ACC112 (cell line): ENCODE results near the gene DEGS1.

Experiments used
- H2AFZ ChIP-seq: fragments of 200-600 bp; sonication (generic); one replicate; pipeline ENCODE4 v1.6.0; 2017; ENCODE audit warnings: antibody characterized with exemption, low read length; ENCODE audit not compliant: unreplicated experiment
- H3K27ac ChIP-seq: fragments of 200-600 bp; sonication (generic); 2 replicates; pipeline ENCODE4 v1.5.1; 2014; ENCODE audit warnings: low read depth, mild to moderate bottlenecking, antibody characterized with exemption, low read length, moderate library complexity
- H3K27me3 ChIP-seq: fragments of 200-600 bp; sonication (generic); 2 replicates; pipeline ENCODE4 v1.6.1; 2014; ENCODE audit warnings: mild to moderate bottlenecking, antibody characterized with exemption, low read length, moderate library complexity, mixed read lengths; ENCODE audit not compliant: insufficient read depth
- H3K36me3 ChIP-seq: fragments of 200-600 bp; sonication (generic); 2 replicates; pipeline ENCODE4 v1.6.1; 2016; ENCODE audit warnings: mild to moderate bottlenecking, antibody characterized with exemption, low read length, moderate library complexity, mixed read lengths; ENCODE audit not compliant: insufficient read depth
- H3K4me1 ChIP-seq: fragments of 200-600 bp; sonication (generic); one replicate; pipeline ENCODE4 v1.6.1; 2016; ENCODE audit warnings: low read length, mixed read lengths; ENCODE audit not compliant: insufficient read depth, unreplicated experiment, control insufficient read depth
- H3K4me3 ChIP-seq: fragments of 200-600 bp; sonication (generic); 2 replicates; pipeline ENCODE4 v1.5.1; 2014; ENCODE audit warnings: mild to moderate bottlenecking, low read depth, low read length
- H3K79me2 ChIP-seq: fragments of 200-600 bp; sonication (generic); one replicate; pipeline ENCODE4 v1.6.0; 2016; ENCODE audit warnings: low read length; ENCODE audit not compliant: control insufficient read depth, unreplicated experiment, insufficient read depth

DEGS1 gene

DNA sequence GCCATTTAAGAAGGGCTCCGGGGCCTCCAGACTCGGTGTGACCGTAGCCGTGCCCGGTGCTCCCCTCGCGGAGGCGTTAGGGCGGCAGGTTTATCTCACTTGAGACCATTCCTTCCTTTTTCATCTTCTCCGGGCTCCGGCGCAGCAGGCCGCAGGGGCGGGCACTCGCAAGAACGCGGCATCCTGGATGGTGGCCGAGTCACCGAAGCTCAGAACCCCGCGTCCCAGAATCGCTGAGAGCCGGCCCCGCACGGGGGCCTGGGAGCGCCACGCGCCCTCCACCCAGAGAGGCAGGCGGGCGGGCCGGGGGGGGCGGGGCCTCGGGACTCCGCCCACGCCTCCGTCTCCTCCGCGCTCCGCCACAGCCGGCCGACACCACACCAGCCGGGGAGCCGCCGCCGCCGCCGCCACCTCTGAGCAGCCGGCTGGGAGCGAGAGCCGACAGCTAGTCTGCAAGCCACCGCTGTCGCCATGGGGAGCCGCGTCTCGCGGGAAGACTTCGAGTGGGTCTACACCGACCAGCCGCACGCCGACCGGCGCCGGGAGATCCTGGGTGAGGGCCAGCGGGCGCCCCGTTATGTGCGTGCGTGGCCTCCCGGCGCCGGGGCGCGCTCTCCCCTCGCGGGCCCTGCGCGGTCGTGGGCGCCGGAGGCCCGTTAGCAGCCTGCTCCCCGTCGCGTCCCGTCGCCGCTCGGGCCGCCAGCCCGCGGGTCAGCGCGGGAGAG is at the start of gene DEGS1:
Gene DEGS1 (plus strand): TSS at position 375 of the 725 bp plus-strand sequence. CDS start 97 bp downstream, at position 472.
- Histone ChIP-seq H3K36me3 (no peaks in the 10 kb centered on the region; the same call in 1 of the 2 replicates), H3K27ac (peak within 1 kb of the TSS; percentile 76), H3K27me3 (no peaks in the 10 kb centered on the region), H3K4me1 (peaks cover 17% of the 10 kb centered on the region), H3K79me2 (peaks cover 51% of the 10 kb centered on the region), H2AFZ (peak within 1 kb of the TSS; percentile 87), H3K4me3 (peak within 1 kb of the TSS; percentile 87)

DNA sequence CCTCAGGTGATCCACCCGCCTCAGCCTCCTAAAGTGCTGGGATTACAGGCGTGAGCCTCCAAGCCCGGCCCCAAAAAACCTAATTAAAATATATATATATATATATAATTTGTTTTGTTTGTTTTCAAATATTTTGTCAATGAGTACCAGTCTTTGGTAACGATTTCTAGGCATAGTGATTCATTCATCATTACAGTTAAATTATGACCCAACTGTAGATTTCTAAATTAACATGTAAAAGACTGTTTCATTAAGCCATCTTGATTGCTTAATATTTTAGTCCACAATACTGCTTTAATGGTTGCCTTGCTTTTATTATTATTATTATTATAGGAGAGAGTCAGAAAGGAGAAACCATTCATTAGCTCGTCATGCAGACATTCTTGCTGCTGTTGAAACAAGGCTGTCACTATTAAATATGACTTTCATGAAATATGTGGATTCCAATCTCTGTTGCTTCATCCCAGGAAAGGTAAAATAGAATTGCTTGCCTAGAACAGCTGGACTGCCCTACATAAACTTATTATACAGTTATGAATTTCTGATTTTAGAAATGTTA is 49.2 kb upstream of the DEGS1 start:
- no peaks in the 10 kb centered on the region for H3K4me1 ChIP-seq

DNA sequence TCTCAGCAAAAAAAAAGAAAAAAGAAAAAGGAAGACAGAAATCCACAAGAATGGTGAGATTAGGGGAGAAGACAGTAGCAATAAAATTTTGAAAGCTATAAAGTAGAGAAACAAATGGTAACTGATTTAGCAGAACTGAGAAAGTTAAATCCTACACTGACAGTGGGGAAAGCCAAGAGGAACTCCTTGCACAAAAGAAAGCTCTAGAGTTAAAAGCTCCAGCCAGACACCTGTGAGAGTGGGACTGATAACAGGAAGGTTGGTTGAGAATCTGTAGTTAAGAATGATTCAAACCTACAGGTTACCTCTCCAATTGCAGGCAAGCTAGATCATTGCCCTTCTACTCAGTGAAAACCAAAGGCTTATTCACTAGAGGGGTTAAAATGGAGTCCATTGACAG is 45.5 kb upstream of the DEGS1 start:
- peaks cover 12% of the 10 kb centered on the region for H3K36me3 ChIP-seq

More for the DNA sequence above, 49.2 kb upstream of the DEGS1 start:
- Histone ChIP-seq H3K27ac (no peak overlapping the region), H2AFZ (no peak overlapping the region), H3K79me2 (peaks cover 7% of the 10 kb centered on the region), H3K4me3 (no peak overlapping the region), H3K36me3 (peaks cover 25% of the 10 kb centered on the region), H3K27me3 (no peaks in the 10 kb centered on the region)

DNA sequence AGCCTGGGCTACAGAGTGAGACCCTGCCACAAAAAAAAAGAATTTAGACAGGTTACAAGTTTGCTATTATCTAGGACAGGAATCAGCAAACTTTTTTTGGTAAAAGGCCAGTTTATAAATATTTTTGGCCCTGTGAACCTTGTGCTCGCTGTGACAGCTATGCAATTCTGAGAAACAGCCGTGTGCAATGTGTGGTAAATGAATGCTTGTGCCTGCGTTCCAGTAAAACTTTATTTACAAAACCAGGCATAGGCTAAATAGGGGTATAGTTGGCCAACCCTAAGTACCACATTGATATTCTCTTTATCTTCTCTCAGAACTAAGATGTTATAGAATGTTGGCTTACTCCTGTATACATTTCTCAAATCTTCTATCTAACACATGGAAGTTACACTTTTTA is 44.8 kb upstream of the DEGS1 start:
- Histone ChIP-seq H3K27ac (no peak overlapping the region), H2AFZ (no peak overlapping the region)

More for the DNA sequence above, 45.5 kb upstream of the DEGS1 start:
- no peak overlapping the region for H3K4me3 ChIP-seq
- no peak overlapping the region for H2AFZ ChIP-seq
- no peaks in the 10 kb centered on the region for H3K79me2 ChIP-seq
- no peaks in the 10 kb centered on the region for H3K4me1 ChIP-seq
- H3K27ac ChIP-seq: no peak overlapping the region
- H3K27me3 ChIP-seq: no peaks in the 10 kb centered on the region

GRCh38 chr1:224141693-224142092 is 41.3 kb upstream of the DEGS1 start:
- no peaks in the 10 kb centered on the region for H3K27me3 ChIP-seq
- H3K36me3 ChIP-seq: peaks cover 12% of the 10 kb centered on the region; the same call in 1 of the 2 replicates
- no peaks in the 10 kb centered on the region for H3K4me1 ChIP-seq
- no peaks in the 10 kb centered on the region for H3K79me2 ChIP-seq
- no peak overlapping the region for H3K27ac ChIP-seq
- H3K4me3 ChIP-seq: no peak overlapping the region
- H2AFZ ChIP-seq: no peak overlapping the region

More for the DNA sequence above, 44.8 kb upstream of the DEGS1 start:
- Histone ChIP-seq H3K79me2 (no peaks in the 10 kb centered on the region), H3K4me3 (no peak overlapping the region), H3K27me3 (no peaks in the 10 kb centered on the region), H3K4me1 (no peaks in the 10 kb centered on the region), H3K36me3 (peaks cover 12% of the 10 kb centered on the region)

- no peak overlapping the region for H2AFZ ChIP-seq
- H3K27ac ChIP-seq: no peak overlapping the region
- H3K79me2 ChIP-seq: no peaks in the 10 kb centered on the region
- no peaks in the 10 kb centered on the region for H3K4me1 ChIP-seq
- H3K27me3 ChIP-seq: no peaks in the 10 kb centered on the region
- H3K4me3 ChIP-seq: no peak overlapping the region
- H3K36me3 ChIP-seq: 0 out of 2 replicates have a peak, but pooled peaks cover 4% of the 10 kb centered on the region
Measured at GRCh38 chr1:224149709-224150108, 33.3 kb upstream of the DEGS1 start.

DNA sequence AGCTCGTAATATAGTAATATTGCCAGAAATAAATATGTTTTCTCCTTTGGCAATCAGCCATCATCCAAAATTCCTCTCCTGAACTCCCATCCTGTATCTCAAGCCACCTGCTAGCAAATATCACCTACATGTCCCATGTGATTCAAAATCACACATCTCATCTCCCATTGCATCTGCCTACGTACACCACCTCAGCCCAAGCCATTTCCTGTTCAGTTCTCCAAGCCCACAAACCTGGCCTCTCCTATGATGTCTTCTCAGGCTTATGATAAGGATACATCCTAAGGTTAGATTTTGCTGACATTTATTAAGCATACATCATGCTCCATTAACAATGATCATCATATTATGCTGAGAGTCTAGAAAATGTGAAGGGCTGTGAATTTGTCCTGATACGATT is 31.9 kb upstream of the DEGS1 start:
- H3K27ac ChIP-seq: no peak overlapping the region
- no peak overlapping the region for H3K4me3 ChIP-seq
- H3K36me3 ChIP-seq: no peaks in the 10 kb centered on the region
- H2AFZ ChIP-seq: no peak overlapping the region
- no peaks in the 10 kb centered on the region for H3K4me1 ChIP-seq
- H3K79me2 ChIP-seq: no peaks in the 10 kb centered on the region
- no peaks in the 10 kb centered on the region for H3K27me3 ChIP-seq

- H3K27ac ChIP-seq: no peak overlapping the region
- H3K4me3 ChIP-seq: no peak overlapping the region
- H3K27me3 ChIP-seq: no peaks in the 10 kb centered on the region
- H3K79me2 ChIP-seq: no peaks in the 10 kb centered on the region
- H3K36me3 ChIP-seq: peaks cover 3% of the 10 kb centered on the region; the same call in 1 of the 2 replicates
- H2AFZ ChIP-seq: no peak overlapping the region
- H3K4me1 ChIP-seq: no peaks in the 10 kb centered on the region
Measured at GRCh38 chr1:224157316-224157715, 25.7 kb upstream of the DEGS1 start.

- H3K27me3 ChIP-seq: no peaks in the 10 kb centered on the region
- no peaks in the 10 kb centered on the region for H3K4me1 ChIP-seq
- no peak overlapping the region for H3K4me3 ChIP-seq
- no peak overlapping the region for H2AFZ ChIP-seq
- H3K27ac ChIP-seq: no peak overlapping the region
- H3K36me3 ChIP-seq: peaks cover 3% of the 10 kb centered on the region; the same call in 1 of the 2 replicates
- no peaks in the 10 kb centered on the region for H3K79me2 ChIP-seq
Measured at GRCh38 chr1:224159541-224159940, 23.5 kb upstream of the DEGS1 start.

- no peak overlapping the region for H3K27ac ChIP-seq
- H3K4me3 ChIP-seq: no peak overlapping the region
- H3K4me1 ChIP-seq: no peaks in the 10 kb centered on the region
- no peaks in the 10 kb centered on the region for H3K79me2 ChIP-seq
- H3K27me3 ChIP-seq: no peaks in the 10 kb centered on the region
- peaks cover 3% of the 10 kb centered on the region; the same call in 1 of the 2 replicates for H3K36me3 ChIP-seq
- H2AFZ ChIP-seq: no peak overlapping the region
Measured at GRCh38 chr1:224160171-224160682, 22.8 kb upstream of the DEGS1 start.

GRCh38 chr1:224162768-224163167 is 20.3 kb upstream of the DEGS1 start:
- no peak overlapping the region for H3K27ac ChIP-seq
- H3K36me3 ChIP-seq: no peaks in the 10 kb centered on the region
- H3K79me2 ChIP-seq: no peaks in the 10 kb centered on the region
- no peaks in the 10 kb centered on the region for H3K4me1 ChIP-seq
- H3K27me3 ChIP-seq: no peaks in the 10 kb centered on the region
- no peak overlapping the region for H3K4me3 ChIP-seq
- no peak overlapping the region for H2AFZ ChIP-seq
